Adrenal gland (tissue), 12 donors: ENCODE data around the gene LGALS13. TPM values are rescaled to one million over a fixed set of nuclear protein-coding genes. Genes with fewer than 3 reads are reported as not detected.
A peak's percentile ranks its signal among the peaks of the same experiment; 100 is the strongest.

Source experiments
- DNase-seq, 7 donors: peaks; one replicate each; pipeline ENCODE4 v3.0.0-alpha.2; 2019 to 2020
- H3K27ac ChIP-seq, 5 donors: fragments of 200-600 bp; sonication (generic) in 4 of 5; 1 replicate in 3 of 5; 2 replicates in 2 of 5; pipeline versions ENCODE4 v1.5.1 to v1.8.0; 2016 to 2020; ENCODE audit warnings: mild to moderate bottlenecking in 1 of 5
- H3K27me3 ChIP-seq: fragments of 200-600 bp; 2 replicates; pipeline ENCODE4 v1.8.0; 2021
- H3K36me3 ChIP-seq, 2 donors: fragments of 200-600 bp; replicated peaks in 1 of 2; 1 replicate in 1 of 2; 2 replicates in 1 of 2; pipeline versions ENCODE4 v1.5.1 to v1.8.0; 2018 to 2022
- H3K4me1 ChIP-seq, 2 donors: fragments of 200-600 bp; replicated peaks in 1 of 2; 1 replicate in 1 of 2; 2 replicates in 1 of 2; pipeline versions ENCODE4 v1.5.1 to v1.8.0; 2018 to 2021
- H3K4me3 ChIP-seq, 4 donors: fragments of 200-600 bp; sonication (generic) in 3 of 4; one replicate each; pipeline ENCODE4 v1.5.1; 2016 to 2018
- H3K9me3 ChIP-seq, 3 donors: fragments of 200-600 bp; sonication (generic) in 1 of 3; replicated peaks in 1 of 3; 1 replicate in 2 of 3; 2 replicates in 1 of 3; pipeline versions ENCODE4 v1.5.1 to v1.8.0; 2016 to 2021
- POLR2A ChIP-seq, 2 donors: fragments of 450-650 bp; IDR thresholded peaks; one replicate each; pipeline ENCODE4 v1.6.1; 2017; ENCODE audit warnings: antibody characterized with exemption in 2 of 2, mild to moderate bottlenecking in 2 of 2, moderate library complexity in 1 of 2
- WGBS, 4 donors: extraction: QIAGEN DNeasy Blood & Tissue Kit in 2 of 4; methylation state at CpG; one replicate each; pipeline versions ENCODE4 v1.1.5 to v1.1.7; 2013 to 2017; 5-methylcytosine and 5-hydroxymethylcytosine counted together
- intact Hi-C, 2 donors: fragments of 100-400 bp; cut with DNase I; formaldehyde crosslinking; loops; one replicate each; pipeline versions ENCODE4 v1.14.1 to v1.15.0; 2022 to 2023
- polyA plus RNA-seq, 3 donors: library from polyadenylated mRNA; stranded (reverse); fragments of 200-250 nt in 2 of 3; fragments of 350-450 nt in 1 of 3; fragmentation: Illumina TruSeq in 1 of 3; extraction: RNeasy Lipid Tissue Mini Kit (QIAGEN cat#74804) in 1 of 3; gene quantifications; one replicate each; pipeline ENCODE4 v1.2.3, GENCODE V29; 2013 to 2014
- total RNA-seq, 9 donors: library from RNA; depleted of rRNA in 4 of 9; stranded (reverse); fragments of >200 nt in 4 of 9; fragments of 120-200 nt in 1 of 9; fragmentation: NEBNext Ultra II Directional in 1 of 9; extraction: Animal tissue kit (Norgen Biotek cat#: 25700) in 1 of 9; gene quantifications; one replicate each; pipeline versions ENCODE4 v1.1.0 to v1.2.4, GENCODE V29; 2013 to 2023
- TF ChIP-seq, protein P1 (sequence below), 6 experiments: fragments of 450-650 bp in 4 of 6; fragments of 200-600 bp in 2 of 6; sonication (generic) in 1 of 6; IDR thresholded peaks; 1 replicate in 5 of 6; 2 replicates in 1 of 6; pipeline versions ENCODE4 v1.5.1 to v1.8.0; 2016 to 2021; ENCODE audit warnings: antibody characterized with exemption in 6 of 6, mild to moderate bottlenecking in 2 of 6, moderate library complexity in 1 of 6
- donor health status: healthy with polysubstance abuse.
- donor health status: Bipolar disorder and iron deficiency.
- donor health status: DM: yes; HTN: yes; CAD: no.
- donor health status: DM: no; HTN: no; CAD: no.
- donor health status: DM: no; HTN: no; CAD: no.
- donor health status: DM: yes; HTN: yes; CAD: no.

LGALS13 gene
- total and polyA plus RNA-seq, 12 donors, result not detected

GRCh38 chr19:39596911-39597310 is 5.4 kb upstream of the LGALS13 start:
- intact Hi-C loops, result no loop called here
- H3K27ac ChIP-seq, result no peak overlapping the region
- no peaks in the 10 kb centered on the region for H3K9me3 ChIP-seq
- DNase-seq, result no peak
- H3K27me3 ChIP-seq, result peaks cover 10% of the 10 kb centered on the region
- no peak overlapping the region for H3K4me3 ChIP-seq
- no peak for TF ChIP-seq POLR2A (IDR thresholded peaks at IDR 0.05)
- H3K4me1 ChIP-seq, result no peaks in the 10 kb centered on the region
- H3K36me3 ChIP-seq, result no peaks in the 10 kb centered on the region

DNA sequence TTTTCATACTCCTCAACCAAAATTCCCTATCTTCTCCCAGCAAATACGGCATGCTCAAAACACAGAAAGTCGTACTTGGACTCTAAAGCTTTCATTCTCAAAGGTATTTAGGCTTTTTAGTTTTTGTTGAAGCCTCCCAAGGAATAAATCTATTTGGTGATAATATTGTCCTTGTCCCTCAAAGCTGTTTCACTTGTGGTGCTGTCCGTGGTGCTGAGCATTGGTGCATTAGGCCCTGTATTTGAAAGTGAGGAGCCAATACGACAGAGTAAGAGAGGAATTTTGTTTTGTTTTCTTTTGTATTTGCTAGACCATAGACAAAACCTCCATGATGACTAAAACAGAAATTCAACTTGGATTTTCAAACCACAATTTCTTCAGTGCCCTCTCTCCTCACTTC is 3.2 kb upstream of the LGALS13 start:
- no peak for TF ChIP-seq POLR2A (IDR thresholded peaks at IDR 0.05)
- TF ChIP-seq, protein P1, sequence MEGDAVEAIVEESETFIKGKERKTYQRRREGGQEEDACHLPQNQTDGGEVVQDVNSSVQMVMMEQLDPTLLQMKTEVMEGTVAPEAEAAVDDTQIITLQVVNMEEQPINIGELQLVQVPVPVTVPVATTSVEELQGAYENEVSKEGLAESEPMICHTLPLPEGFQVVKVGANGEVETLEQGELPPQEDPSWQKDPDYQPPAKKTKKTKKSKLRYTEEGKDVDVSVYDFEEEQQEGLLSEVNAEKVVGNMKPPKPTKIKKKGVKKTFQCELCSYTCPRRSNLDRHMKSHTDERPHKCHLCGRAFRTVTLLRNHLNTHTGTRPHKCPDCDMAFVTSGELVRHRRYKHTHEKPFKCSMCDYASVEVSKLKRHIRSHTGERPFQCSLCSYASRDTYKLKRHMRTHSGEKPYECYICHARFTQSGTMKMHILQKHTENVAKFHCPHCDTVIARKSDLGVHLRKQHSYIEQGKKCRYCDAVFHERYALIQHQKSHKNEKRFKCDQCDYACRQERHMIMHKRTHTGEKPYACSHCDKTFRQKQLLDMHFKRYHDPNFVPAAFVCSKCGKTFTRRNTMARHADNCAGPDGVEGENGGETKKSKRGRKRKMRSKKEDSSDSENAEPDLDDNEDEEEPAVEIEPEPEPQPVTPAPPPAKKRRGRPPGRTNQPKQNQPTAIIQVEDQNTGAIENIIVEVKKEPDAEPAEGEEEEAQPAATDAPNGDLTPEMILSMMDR (IDR thresholded peaks at IDR 0.05), result no peak
- no peak overlapping the region for H3K4me3 ChIP-seq
- no peak overlapping the region for H3K27ac ChIP-seq
- WGBS, 4 donors, result 11 to 30% (median 16%) methylated on average over 4 of the region's 4 CpGs
- no peaks in the 10 kb centered on the region for H3K4me1 ChIP-seq
- peak in 4 of 7 donors; percentile 13 to 28 (median 20) for DNase-seq
- no peaks in the 10 kb centered on the region for H3K9me3 ChIP-seq
- intact Hi-C loops, result no loop called here
- no peaks in the 10 kb centered on the region for H3K36me3 ChIP-seq
- peaks cover 10% of the 10 kb centered on the region for H3K27me3 ChIP-seq

- TF ChIP-seq, protein P1 (IDR thresholded peaks at IDR 0.05), result no peak
- no peak for TF ChIP-seq POLR2A (IDR thresholded peaks at IDR 0.05)
- H3K4me3 ChIP-seq, result no peak overlapping the region
- no peak for DNase-seq
- H3K27me3 ChIP-seq, result peaks cover 4% of the 10 kb centered on the region
- no peaks in the 10 kb centered on the region for H3K9me3 ChIP-seq
- 74 to 86% (median 84%) methylated on average over 1 of the region's 1 CpG for WGBS, 4 donors
- no peaks in the 10 kb centered on the region for H3K36me3 ChIP-seq
- intact Hi-C loops, result no loop called here
- no peak overlapping the region for H3K27ac ChIP-seq
- H3K4me1 ChIP-seq, result no peaks in the 10 kb centered on the region
These were observed 1.5 kb downstream of the LGALS13 start for GRCh38 chr19:39603825-39604224.

GRCh38 chr19:39607021-39607420 is 4.7 kb downstream of the LGALS13 start:
- WGBS, 4 donors, result 74 to 83% (median 79%) methylated on average over 9 of the region's 9 CpGs

DNA sequence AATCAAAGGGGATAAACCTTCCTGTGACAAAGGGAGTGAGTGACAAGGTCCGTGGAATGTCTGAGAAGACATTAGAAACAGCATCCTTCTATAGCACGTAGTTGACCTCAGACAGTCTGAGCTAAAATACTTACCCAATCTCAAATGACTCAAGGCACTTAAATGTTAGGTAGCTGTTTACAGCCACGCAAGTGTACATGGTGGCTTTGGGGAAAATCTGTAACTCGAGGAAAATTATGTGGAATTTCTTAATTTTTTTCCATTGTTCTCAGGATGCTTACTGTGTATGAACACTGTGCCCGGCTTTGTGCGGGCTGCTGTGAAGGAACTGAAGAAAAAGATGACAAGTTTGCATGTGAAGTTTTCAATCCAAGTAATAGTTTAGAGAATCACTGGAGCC is 5.2 kb downstream of the LGALS13 start:
- DNase-seq, result no peak
- no peaks in the 10 kb centered on the region for H3K36me3 ChIP-seq
- no peaks in the 10 kb centered on the region for H3K9me3 ChIP-seq
- H3K27ac ChIP-seq, result no peak overlapping the region
- no peak overlapping the region for H3K4me3 ChIP-seq
- intact Hi-C loops, result no loop called here
- TF ChIP-seq POLR2A (IDR thresholded peaks at IDR 0.05), result no peak
- TF ChIP-seq, protein P1 (IDR thresholded peaks at IDR 0.05), result no peak
- H3K4me1 ChIP-seq, result no peaks in the 10 kb centered on the region
- no peaks in the 10 kb centered on the region for H3K27me3 ChIP-seq
- 61 to 66% (median 63%) methylated on average over 6 of the region's 6 CpGs for WGBS, 4 donors

More at GRCh38 chr19:39607021-39607420, 4.7 kb downstream of the LGALS13 start:
- intact Hi-C loops, result no loop called here
- DNase-seq, result no peak
- TF ChIP-seq, protein P1 (IDR thresholded peaks at IDR 0.05), result no peak
- no peak for TF ChIP-seq POLR2A (IDR thresholded peaks at IDR 0.05)
- no peak overlapping the region for H3K4me3 ChIP-seq
- H3K36me3 ChIP-seq, result no peaks in the 10 kb centered on the region
- H3K27ac ChIP-seq, result no peak overlapping the region
- H3K27me3 ChIP-seq, result no peaks in the 10 kb centered on the region
- H3K9me3 ChIP-seq, result no peaks in the 10 kb centered on the region
- H3K4me1 ChIP-seq, result no peaks in the 10 kb centered on the region
